GM12878 (cell line): ENCODE data around the gene NMNAT3. TPM values are rescaled to one million over a fixed set of nuclear protein-coding genes. Genes with fewer than 3 reads are reported as not detected.

Experiments used
- ATAC-seq: fragments of 200-7000 bp; cut with Tn5 transposase; 3 replicates; pipeline ENCODE4 v1.9.1; 2020; ENCODE audit warnings: mild to moderate bottlenecking, moderate library complexity
- BruUV-seq: library from RNA; stranded (reverse); fragments of 400-500 nt; replicated peaks from 2 replicates; lab custom pipeline; 2021; lab: Mats Ljungman, UMichigan
- CTCF ChIA-PET: fragments of 300-600 bp; sonication (Branson Sonifier 250); formaldehyde crosslinking; extraction: SDS; loops from one replicate; lab custom pipeline; 2021; ENCODE audit warnings: inconsistent platforms; lab: Yijun Ruan, JAX
- POLR2A ChIA-PET: fragments of 350-600 bp; formaldehyde crosslinking; extraction: SDS; loops from one replicate; lab custom pipeline; 2021; ENCODE audit warnings: inconsistent platforms; lab: Charles Lee
- RAD21 ChIA-PET: fragments of 300-600 bp; sonication (Branson Sonifier 250); formaldehyde crosslinking; loops from one replicate; lab custom pipeline; 2023; ENCODE audit warnings: antibody characterized with exemption; ENCODE audit not compliant: unreplicated experiment; lab: Charles Lee
- SMC1A ChIA-PET: fragments of 300-600 bp; sonication (Branson Sonifier 250); formaldehyde crosslinking; loops from one replicate; lab custom pipeline; 2023; ENCODE audit not compliant: unreplicated experiment, uncharacterized antibody; lab: Charles Lee
- DNase-seq: peaks from one replicate; pipeline ENCODE4 v3.0.0-alpha.2; 2011; ENCODE audit warnings: low read depth, low spot score
- FAIRE-seq: peaks from 3 replicates; lab custom pipeline; 2011; peaks lifted over from hg19 to GRCh38; lab: Jason Lieb, UNC
- H2AFZ ChIP-seq: 2 replicates; pipeline ENCODE4 v1.6.0; 2011; ENCODE audit warnings: low read depth, low read length, control low read depth; ENCODE audit not compliant: control insufficient read depth
- H3K27ac ChIP-seq: 2 replicates; pipeline ENCODE4 v1.5.1; 2011; ENCODE audit warnings: control low read depth; ENCODE audit not compliant: control insufficient read depth, insufficient read depth
- H3K27me3 ChIP-seq, 2 experiments: replicated peaks in 1 of 2; 2 replicates each; pipeline versions ENCODE4 v1.6.0 to v1.6.1; 2011; ENCODE audit warnings: low read length in 1 of 2; ENCODE audit not compliant: control insufficient read depth in 2 of 2, insufficient read depth in 2 of 2
- H3K36me3 ChIP-seq, 2 experiments: 2 replicates each; pipeline ENCODE4 v1.5.1; 2011; ENCODE audit warnings: low read length in 1 of 2; ENCODE audit not compliant: control insufficient read depth in 2 of 2, insufficient read depth in 2 of 2
- H3K4me1 ChIP-seq: 2 replicates; pipeline ENCODE4 v1.6.1; 2011; ENCODE audit warnings: mild to moderate bottlenecking, low read length, moderate library complexity, mixed read lengths; ENCODE audit not compliant: control insufficient read depth, insufficient read depth
- H3K4me2 ChIP-seq: 2 replicates; pipeline ENCODE4 v1.6.0; 2011; ENCODE audit warnings: control low read depth; ENCODE audit not compliant: control insufficient read depth, insufficient read depth
- H3K4me3 ChIP-seq: fragments of 200-600 bp; sonication (generic); 2 replicates; pipeline ENCODE4 v1.5.1; 2016
- H3K79me2 ChIP-seq: 2 replicates; pipeline ENCODE4 v1.6.0; 2011; ENCODE audit warnings: low read length; ENCODE audit not compliant: control insufficient read depth, insufficient read depth
- H3K9ac ChIP-seq: 2 replicates; pipeline ENCODE4 v1.8.0; 2011; ENCODE audit warnings: low read length, control low read depth, mixed read lengths; ENCODE audit not compliant: control insufficient read depth, insufficient read depth
- H3K9me3 ChIP-seq: replicated peaks from 3 replicates; pipeline ENCODE4 v1.5.1; 2011; ENCODE audit warnings: mild to moderate bottlenecking, low read length; ENCODE audit not compliant: control insufficient read depth, insufficient read depth
- H4K20me1 ChIP-seq: 2 replicates; pipeline ENCODE4 v1.6.0; 2011; ENCODE audit not compliant: control insufficient read depth, insufficient read depth
- BCL11A ChIP-seq: IDR thresholded peaks from 2 replicates; pipeline ENCODE4 v1.6.1; 2011; ENCODE audit warnings: low read depth, low read length
- BMI1 ChIP-seq: fragments of 450-650 bp; IDR thresholded peaks from 2 replicates; pipeline ENCODE4 v1.6.1; 2016; ENCODE audit warnings: mild to moderate bottlenecking, moderate library complexity, borderline replicate concordance
- BRCA1 ChIP-seq: IDR thresholded peaks from 2 replicates; pipeline ENCODE4 v1.6.1; 2011; ENCODE audit warnings: low read depth, low read length, improper control_type of control experiment
- ETV6 ChIP-seq, 2 experiments: fragments of 450-650 bp in 1 of 2; IDR thresholded peaks in 1 of 2; conservative IDR thresholded peaks in 1 of 2; 2 replicates each; pipeline ENCODE4 v1.6.1; 2014; ENCODE audit warnings: antibody characterized with exemption in 1 of 2, borderline replicate concordance in 1 of 2, low read depth in 1 of 2, mild to moderate bottlenecking in 1 of 2, moderate library complexity in 1 of 2
- FOXK2 ChIP-seq: fragments of 450-650 bp; IDR thresholded peaks from 2 replicates; pipeline ENCODE4 v1.6.1; 2017; ENCODE audit warnings: mild to moderate bottlenecking, moderate library complexity
- IKZF2 ChIP-seq, 2 experiments: fragments of 450-650 bp; IDR thresholded peaks; 2 replicates each; pipeline ENCODE4 v1.6.1; 2017; ENCODE audit warnings: mild to moderate bottlenecking in 2 of 2, moderate library complexity in 2 of 2
- JUND ChIP-seq: IDR thresholded peaks from 2 replicates; pipeline ENCODE4 v1.6.1; 2012; ENCODE audit warnings: low read depth, mild to moderate bottlenecking, low read length, improper control_type of control experiment, moderate library complexity
- KLF5 ChIP-seq: fragments of 450-650 bp; IDR thresholded peaks from 2 replicates; pipeline ENCODE4 v1.6.1; 2014; ENCODE audit warnings: mild to moderate bottlenecking; ENCODE audit not compliant: partially characterized antibody
- MTA2 ChIP-seq: fragments of 450-650 bp; IDR thresholded peaks from 2 replicates; pipeline ENCODE4 v1.6.1; 2016; ENCODE audit warnings: low read depth, mild to moderate bottlenecking, moderate library complexity
- NRF1 ChIP-seq: conservative IDR thresholded peaks from 2 replicates; pipeline ENCODE4 v1.6.1; 2011; ENCODE audit warnings: mild to moderate bottlenecking, low read depth, low read length, improper control_type of control experiment
- PML ChIP-seq: IDR thresholded peaks from 2 replicates; pipeline ENCODE4 v1.6.1; 2012; ENCODE audit warnings: low read length, inconsistent platforms
- POLR2AphosphoS2 ChIP-seq: IDR thresholded peaks from 2 replicates; pipeline ENCODE4 v1.6.1; 2011; ENCODE audit warnings: low read depth, mild to moderate bottlenecking, low read length, improper control_type of control experiment, moderate library complexity
- RB1 ChIP-seq: fragments of 450-650 bp; formaldehyde crosslinking; IDR thresholded peaks from 2 replicates; pipeline ENCODE4 v1.6.1; 2017; ENCODE audit warnings: mild to moderate bottlenecking, borderline replicate concordance
- RBBP5 ChIP-seq: fragments of 200-600 bp; sonication (generic); conservative IDR thresholded peaks from 2 replicates; pipeline ENCODE4 v1.6.1; 2016
- SMAD1 ChIP-seq: fragments of 450-650 bp; IDR thresholded peaks from 2 replicates; pipeline ENCODE4 v1.6.1; 2018; ENCODE audit warnings: mild to moderate bottlenecking, low read depth; ENCODE audit not compliant: partially characterized antibody
- SP1 ChIP-seq: IDR thresholded peaks from one replicate; pipeline ENCODE4 v1.6.1; 2011; ENCODE audit warnings: low read depth, low read length
- SPI1 ChIP-seq: IDR thresholded peaks from 2 replicates; pipeline ENCODE4 v1.6.1; 2011; ENCODE audit warnings: low read depth, mild to moderate bottlenecking, low read length, moderate library complexity, borderline replicate concordance; ENCODE audit not compliant: insufficient read depth
- WGBS: methylation state at CpG from one replicate; pipeline ENCODE4 v1.1.6; 2016; ENCODE audit warnings: low lambda C conversion rate; ENCODE audit not compliant: insufficient replicate concordance, insufficient coverage; ENCODE audit errors: missing lambda C conversion rate; 5-methylcytosine and 5-hydroxymethylcytosine counted together
- in situ Hi-C: fragments of 300-500 bp; cut with MboI; formaldehyde crosslinking; loops from 9 replicates; pipeline ENCODE4 v1.14.3; 2018; ENCODE audit warnings: mixed read lengths
- intact Hi-C: fragments of 100-400 bp; cut with micrococcal nuclease; formaldehyde crosslinking; loops from one replicate; pipeline ENCODE4 v1.14.2; 2022; ENCODE audit not compliant: unreplicated experiment
- polyA plus RNA-seq, 11 experiments: library from polyadenylated mRNA; depleted of rRNA in 4 of 11; unstranded in 6 of 11; stranded (reverse) in 5 of 11; fragments of >200 nt; fragmentation: Nextera tagmentation in 4 of 11; fragmentation: Illumina TruSeq in 1 of 11; extraction: Ambion mirVana in 4 of 11; extraction: Trizol in 1 of 11; gene quantifications; 1 replicate in 1 of 11; 2 replicates in 10 of 11; pipeline versions ENCODE4 v1.2.1 to v1.2.3, GENCODE V29; 2011 to 2016; ENCODE audit warnings: inconsistent platforms in 2 of 11, missing spikeins in 2 of 11, low read depth in 1 of 11
- total RNA-seq, 4 experiments: library from RNA; depleted of rRNA in 3 of 4; stranded (reverse); fragments of >200 nt in 3 of 4; fragmentation: Illumina TruSeq in 1 of 4; extraction: Trizol in 1 of 4; gene quantifications; 2 replicates each; pipeline versions ENCODE4 v1.2.1 to v1.2.3, GENCODE V29; 2013 to 2021
- TF ChIP-seq, protein P1 (sequence below): fragments of 450-650 bp; IDR thresholded peaks from 2 replicates; pipeline ENCODE4 v1.6.1; 2017; ENCODE audit warnings: low read depth, mild to moderate bottlenecking, moderate library complexity

The NMNAT3 gene
- total and polyA plus RNA-seq, 10 of the 15 experiments (the other 5 are each of a cell fraction or from before 2014, with no cell fraction given), result under 0.01 to 0.92 (median 0.08) TPM; not detected in 4

DNA sequence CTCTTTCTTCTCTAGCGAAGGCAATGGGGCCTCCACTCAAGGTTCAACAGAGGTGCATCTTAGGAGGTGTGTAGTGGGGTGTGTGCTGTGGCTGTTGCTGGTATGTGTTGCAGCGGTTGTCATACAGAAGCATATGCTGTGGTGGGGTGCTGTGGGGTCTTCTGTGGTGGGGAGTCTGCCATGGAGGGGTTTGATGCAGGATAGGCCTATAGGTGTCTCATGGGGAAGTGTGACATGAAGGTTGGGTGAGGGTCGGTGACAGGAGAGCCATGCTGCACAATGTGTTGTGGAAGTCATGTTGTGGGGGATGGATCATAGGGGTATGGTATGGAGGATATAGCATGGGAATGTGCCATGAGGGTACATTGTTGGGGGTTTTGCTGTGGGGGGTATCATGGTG lies 20.3 kb downstream of the NMNAT3 start:
- intact Hi-C loops, result no loop called here
- ChIA-PET CTCF (no interaction called here), SMC1A (no interaction called here), POLR2A (no interaction called here), RAD21 (no interaction called here)
- Histone ChIP-seq H3K4me1 (no peaks in the 10 kb centered on the region), H3K27ac (no peak overlapping the region), H3K79me2 (no peaks in the 10 kb centered on the region), H4K20me1 (no peaks in the 10 kb centered on the region), H3K36me3 (no peaks in the 10 kb centered on the region), H3K4me3 (no peak overlapping the region), H2AFZ (no peak overlapping the region), H3K9ac (no peak overlapping the region), H3K9me3 (no peaks in the 10 kb centered on the region), H3K27me3 (no peaks in the 10 kb centered on the region)
- ATAC-seq (no peak), DNase-seq (no peak), FAIRE-seq (no peak)
- 29% methylated on average over 3 of the region's 3 CpGs for WGBS
- in situ Hi-C loops, result no loop called here
- no peak for TF ChIP-seq RB1
- TF ChIP-seq KLF5, result no peak
- no peak for TF ChIP-seq PML
- TF ChIP-seq SMAD1, result no peak
- TF ChIP-seq BMI1, result no peak
- TF ChIP-seq NRF1, result no peak
- no peak for TF ChIP-seq MTA2
- no peak for TF ChIP-seq SPI1
- no peak for TF ChIP-seq BCL11A
- no peak for TF ChIP-seq ETV6 (conservative IDR thresholded peaks at IDR 0.05 in 1 of 2, IDR thresholded peaks at IDR 0.05 in 1 of 2; ENCODE audit: borderline replicate concordance in 1 of 2, low read depth in 1 of 2)
- TF ChIP-seq JUND, result no peak
- TF ChIP-seq IKZF2 (IDR thresholded peaks at IDR 0.05), result no peak
- TF ChIP-seq SP1, result no peak
- no peak for TF ChIP-seq BRCA1
- no peak for TF ChIP-seq FOXK2
- no peak for TF ChIP-seq RBBP5
- no peak for TF ChIP-seq POLR2AphosphoS2
- TF ChIP-seq, protein P1, sequence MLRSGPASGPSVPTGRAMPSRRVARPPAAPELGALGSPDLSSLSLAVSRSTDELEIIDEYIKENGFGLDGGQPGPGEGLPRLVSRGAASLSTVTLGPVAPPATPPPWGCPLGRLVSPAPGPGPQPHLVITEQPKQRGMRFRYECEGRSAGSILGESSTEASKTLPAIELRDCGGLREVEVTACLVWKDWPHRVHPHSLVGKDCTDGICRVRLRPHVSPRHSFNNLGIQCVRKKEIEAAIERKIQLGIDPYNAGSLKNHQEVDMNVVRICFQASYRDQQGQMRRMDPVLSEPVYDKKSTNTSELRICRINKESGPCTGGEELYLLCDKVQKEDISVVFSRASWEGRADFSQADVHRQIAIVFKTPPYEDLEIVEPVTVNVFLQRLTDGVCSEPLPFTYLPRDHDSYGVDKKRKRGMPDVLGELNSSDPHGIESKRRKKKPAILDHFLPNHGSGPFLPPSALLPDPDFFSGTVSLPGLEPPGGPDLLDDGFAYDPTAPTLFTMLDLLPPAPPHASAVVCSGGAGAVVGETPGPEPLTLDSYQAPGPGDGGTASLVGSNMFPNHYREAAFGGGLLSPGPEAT, result no peak
- TF ChIP-seq, all 136 proteins: peak for 0
- no TSS peak for BruUV-seq
- no peak overlapping the region for H3K4me2 ChIP-seq
